ENCODE measurements around the gene MT3.

GRCh38 chr16:56558024-56558747, 31.1 kb upstream of the MT3 start:
- TF ChIP-seq, protein P1, sequence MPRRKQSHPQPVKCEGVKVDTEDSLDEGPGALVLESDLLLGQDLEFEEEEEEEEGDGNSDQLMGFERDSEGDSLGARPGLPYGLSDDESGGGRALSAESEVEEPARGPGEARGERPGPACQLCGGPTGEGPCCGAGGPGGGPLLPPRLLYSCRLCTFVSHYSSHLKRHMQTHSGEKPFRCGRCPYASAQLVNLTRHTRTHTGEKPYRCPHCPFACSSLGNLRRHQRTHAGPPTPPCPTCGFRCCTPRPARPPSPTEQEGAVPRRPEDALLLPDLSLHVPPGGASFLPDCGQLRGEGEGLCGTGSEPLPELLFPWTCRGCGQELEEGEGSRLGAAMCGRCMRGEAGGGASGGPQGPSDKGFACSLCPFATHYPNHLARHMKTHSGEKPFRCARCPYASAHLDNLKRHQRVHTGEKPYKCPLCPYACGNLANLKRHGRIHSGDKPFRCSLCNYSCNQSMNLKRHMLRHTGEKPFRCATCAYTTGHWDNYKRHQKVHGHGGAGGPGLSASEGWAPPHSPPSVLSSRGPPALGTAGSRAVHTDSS (tag by site-specific recombination; IDR thresholded peaks at IDR 0.05), result no peak
- TF ChIP-seq ZFP37 (tag by site-specific recombination; IDR thresholded peaks at IDR 0.05) (no peak), ZNF391 (tag by site-specific recombination; IDR thresholded peaks at IDR 0.05; ENCODE audit: borderline replicate concordance, low read depth) (no peak), BCL11B (tag by site-specific recombination; IDR thresholded peaks at IDR 0.05; ENCODE audit: low read depth) (no peak), ZSCAN18 (tag by site-specific recombination; IDR thresholded peaks at IDR 0.05) (no peak)
- TF ChIP-seq, protein P2, sequence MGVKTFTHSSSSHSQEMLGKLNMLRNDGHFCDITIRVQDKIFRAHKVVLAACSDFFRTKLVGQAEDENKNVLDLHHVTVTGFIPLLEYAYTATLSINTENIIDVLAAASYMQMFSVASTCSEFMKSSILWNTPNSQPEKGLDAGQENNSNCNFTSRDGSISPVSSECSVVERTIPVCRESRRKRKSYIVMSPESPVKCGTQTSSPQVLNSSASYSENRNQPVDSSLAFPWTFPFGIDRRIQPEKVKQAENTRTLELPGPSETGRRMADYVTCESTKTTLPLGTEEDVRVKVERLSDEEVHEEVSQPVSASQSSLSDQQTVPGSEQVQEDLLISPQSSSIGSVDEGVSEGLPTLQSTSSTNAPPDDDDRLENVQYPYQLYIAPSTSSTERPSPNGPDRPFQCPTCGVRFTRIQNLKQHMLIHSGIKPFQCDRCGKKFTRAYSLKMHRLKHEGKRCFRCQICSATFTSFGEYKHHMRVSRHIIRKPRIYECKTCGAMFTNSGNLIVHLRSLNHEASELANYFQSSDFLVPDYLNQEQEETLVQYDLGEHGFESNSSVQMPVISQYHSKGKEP (tag by site-specific recombination; IDR thresholded peaks at IDR 0.05), result no peak

Measured in HEK293 (cell line).